Caco-2 (cell line): ENCODE measurements around the gene AKAP1. TPM values are rescaled to one million over a fixed set of nuclear protein-coding genes. Genes with fewer than 3 reads are reported as not detected.

Experiments used
- BruUV-seq: library from RNA; stranded (reverse); fragments of 400-500 nt; replicated peaks from 2 replicates; lab custom pipeline; 2021; lab: Mats Ljungman, UMichigan
- CTCF ChIA-PET: fragments of 300-600 bp; sonication (Branson Sonifier 250); formaldehyde crosslinking; loops from one replicate; lab custom pipeline; 2022; ENCODE audit warnings: antibody characterized with exemption; lab: Charles Lee
- POLR2A ChIA-PET: fragments of 300-600 bp; sonication (Branson Sonifier 250); formaldehyde crosslinking; loops from one replicate; lab custom pipeline; 2022; ENCODE audit warnings: antibody characterized with exemption; lab: Charles Lee
- DNase-seq, 2 experiments: peaks; one replicate each; pipeline versions ENCODE4 v3.0.0 to v3.0.0-alpha.2; 2020 to 2022
- H3K27me3 ChIP-seq: replicated peaks from 2 replicates; pipeline ENCODE4 v1.6.0; 2011; ENCODE audit warnings: low read length; ENCODE audit not compliant: control insufficient read depth, insufficient read depth
- H3K36me3 ChIP-seq: 2 replicates; pipeline ENCODE4 v1.5.1; 2011; ENCODE audit warnings: low read length; ENCODE audit not compliant: control insufficient read depth, insufficient read depth
- H3K4me1 ChIP-seq: fragments of 250-450 bp; sonication (Bioruptor Pico); 2 replicates; pipeline ENCODE4 v1.5.1; 2020; ENCODE audit warnings: mild to moderate bottlenecking
- H3K4me3 ChIP-seq: 2 replicates; pipeline ENCODE4 v1.5.1; 2011; ENCODE audit warnings: low read depth, mild to moderate bottlenecking, control low read depth, low read length
- H3K9me3 ChIP-seq: fragments of 250-450 bp; sonication (Bioruptor Pico); 2 replicates; pipeline ENCODE4 v1.5.1; 2020; ENCODE audit warnings: mild to moderate bottlenecking, moderate library complexity
- H3K27ac Mint-ChIP-seq: one replicate; pipeline ENCODE4 v1.8.0; 2022; ENCODE audit warnings: mixed read lengths; ENCODE audit not compliant: unreplicated experiment
- H3K27me3 Mint-ChIP-seq: one replicate; pipeline ENCODE4 v1.8.0; 2022; ENCODE audit warnings: mixed read lengths; ENCODE audit not compliant: insufficient read depth, unreplicated experiment
- H3K36me3 Mint-ChIP-seq: one replicate; pipeline ENCODE4 v1.8.0; 2022; ENCODE audit warnings: mild to moderate bottlenecking, mixed read lengths; ENCODE audit not compliant: insufficient read depth, unreplicated experiment
- H3K4me1 Mint-ChIP-seq: one replicate; pipeline ENCODE4 v1.8.0; 2022; ENCODE audit warnings: low read depth, mixed read lengths; ENCODE audit not compliant: unreplicated experiment
- H3K4me3 Mint-ChIP-seq: one replicate; pipeline ENCODE4 v1.8.0; 2022; ENCODE audit warnings: mild to moderate bottlenecking, moderate library complexity, mixed read lengths; ENCODE audit not compliant: unreplicated experiment
- H3K9me3 Mint-ChIP-seq: one replicate; pipeline ENCODE4 v1.8.0; 2022; ENCODE audit warnings: mixed read lengths; ENCODE audit not compliant: unreplicated experiment
- CTCF ChIP-seq, 2 experiments: fragments of 200-600 bp in 1 of 2; IDR thresholded peaks; 1 replicate in 1 of 2; 2 replicates in 1 of 2; pipeline versions ENCODE4 v1.5.1 to v1.8.0; 2011 to 2022; ENCODE audit warnings: antibody characterized with exemption in 1 of 2, control low read depth in 1 of 2, inconsistent platforms in 1 of 2, low read depth in 1 of 2, low read length in 1 of 2, mild to moderate bottlenecking in 1 of 2, moderate library complexity in 1 of 2; ENCODE audit not compliant: insufficient read depth in 1 of 2, severe bottlenecking in 1 of 2, unreplicated experiment in 1 of 2
- intact Hi-C: fragments of 100-400 bp; cut with micrococcal nuclease; formaldehyde crosslinking; loops from one replicate; pipeline ENCODE4 v1.10.0; 2022; ENCODE audit not compliant: unreplicated experiment
- total RNA-seq: library from RNA; stranded (reverse); gene quantifications from 2 replicates; pipeline ENCODE4 v1.2.3, GENCODE V29; 2022

The AKAP1 gene
- total RNA-seq, 1 experiment from 2014 or later = 87.1 TPM

DNA sequence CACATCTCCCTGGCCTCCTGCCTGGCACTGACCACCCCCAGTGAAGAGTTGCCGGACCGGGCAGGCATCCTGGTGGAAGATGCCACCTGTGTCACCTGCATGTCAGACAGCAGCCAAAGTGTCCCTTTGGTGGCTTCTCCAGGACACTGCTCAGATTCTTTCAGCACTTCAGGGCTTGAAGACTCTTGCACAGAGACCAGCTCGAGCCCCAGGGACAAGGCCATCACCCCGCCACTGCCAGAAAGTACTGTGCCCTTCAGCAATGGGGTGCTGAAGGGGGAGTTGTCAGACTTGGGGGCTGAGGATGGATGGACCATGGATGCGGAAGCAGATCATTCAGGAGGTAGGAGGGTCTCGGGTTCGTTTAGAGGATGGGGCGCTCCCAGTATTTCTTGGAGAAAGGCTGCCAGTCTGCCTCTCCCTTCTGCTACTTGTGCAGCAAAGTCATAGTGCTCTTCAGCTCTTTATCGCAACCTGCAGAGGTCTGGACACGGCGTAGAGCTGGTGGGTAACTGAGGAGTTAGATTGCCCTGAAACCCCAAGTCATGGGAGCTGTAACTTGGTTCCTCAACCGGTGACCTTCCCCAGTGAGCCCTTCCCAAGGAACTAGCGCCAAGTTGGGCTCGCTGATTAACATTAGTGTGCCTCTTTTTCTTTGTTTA, 21.9 kb downstream of the AKAP1 start:
- POLR2A ChIA-PET = interaction anchor here (1.0 kb wide), 1 partner anchor 21 kb away, joined by 5 read pairs; no protein-coding TSS in a partner anchor
- peaks cover 8% of the 10 kb centered on the region for H3K36me3 ChIP-seq
- Mint-ChIP-seq H3K27me3 (no peaks in the 10 kb centered on the region), H3K9me3 (no peaks in the 10 kb centered on the region), H3K27ac (peak overlapping the region; percentile 83), H3K4me1 (peaks cover 6% of the 10 kb centered on the region), H3K36me3 (peaks cover 41% of the 10 kb centered on the region), H3K4me3 (no peak overlapping the region)
- TF ChIP-seq CTCF (IDR thresholded peaks at IDR 0.05; ENCODE audit: insufficient read depth in 1 of 2, low read depth in 1 of 2, low read length in 1 of 2, severe bottlenecking in 1 of 2, unreplicated experiment in 1 of 2) = no peak
- intact Hi-C loops = no loop called here
- no peak for DNase-seq
- peaks cover 13% of the 10 kb centered on the region for H3K4me1 ChIP-seq
- no TSS peak for BruUV-seq
- no peaks in the 10 kb centered on the region for H3K27me3 ChIP-seq
- CTCF ChIA-PET = interaction anchor here (0.6 to 1.5 kb wide), 4 partner anchors 21 to 677 kb away, joined by 3 to 5 read pairs (median 4); no protein-coding TSS in a partner anchor
- no peaks in the 10 kb centered on the region for H3K9me3 ChIP-seq
- H3K4me3 ChIP-seq = no peak overlapping the region

- H3K27me3 ChIP-seq = no peaks in the 10 kb centered on the region
- peaks cover 6% of the 10 kb centered on the region for H3K4me1 Mint-ChIP-seq
- ChIA-PET POLR2A (interaction anchor here (1.0 kb wide), 1 partner anchor 22 kb away, joined by 5 read pairs; no protein-coding TSS in a partner anchor), CTCF (no interaction called here)
- no peaks in the 10 kb centered on the region for H3K27me3 Mint-ChIP-seq
- intact Hi-C loops = no loop called here
- peaks cover 13% of the 10 kb centered on the region for H3K4me1 ChIP-seq
- H3K36me3 Mint-ChIP-seq = peaks cover 46% of the 10 kb centered on the region
- no TSS peak for BruUV-seq
- H3K9me3 Mint-ChIP-seq = no peaks in the 10 kb centered on the region
- no peaks in the 10 kb centered on the region for H3K9me3 ChIP-seq
- no peak overlapping the region for H3K4me3 Mint-ChIP-seq
- peak; percentile 20 to 54 for DNase-seq
- TF ChIP-seq CTCF (IDR thresholded peaks at IDR 0.05; ENCODE audit: insufficient read depth in 1 of 2, low read depth in 1 of 2, low read length in 1 of 2, severe bottlenecking in 1 of 2, unreplicated experiment in 1 of 2) = no peak
- H3K27ac Mint-ChIP-seq = peak overlapping the region; percentile 83
- no peak overlapping the region for H3K4me3 ChIP-seq
- H3K36me3 ChIP-seq = peaks cover 8% of the 10 kb centered on the region
Measured at GRCh38 chr17:57107498-57108101, 22.6 kb downstream of the AKAP1 start.

- CTCF ChIA-PET = no interaction called here
- Mint-ChIP-seq H3K4me1 (peaks cover 6% of the 10 kb centered on the region), H3K9me3 (no peaks in the 10 kb centered on the region), H3K4me3 (no peak overlapping the region), H3K27ac (peak overlapping the region; percentile 9), H3K36me3 (peaks cover 57% of the 10 kb centered on the region), H3K27me3 (no peaks in the 10 kb centered on the region)
- DNase-seq = no peak
- intact Hi-C loops = no loop called here
- peaks cover 8% of the 10 kb centered on the region for H3K36me3 ChIP-seq
- no peaks in the 10 kb centered on the region for H3K9me3 ChIP-seq
- no peak for TF ChIP-seq CTCF (IDR thresholded peaks at IDR 0.05; ENCODE audit: insufficient read depth in 1 of 2, low read depth in 1 of 2, low read length in 1 of 2, severe bottlenecking in 1 of 2, unreplicated experiment in 1 of 2)
- no peak overlapping the region for H3K4me3 ChIP-seq
- peaks cover 13% of the 10 kb centered on the region for H3K4me1 ChIP-seq
- POLR2A ChIA-PET = no interaction called here
- no peaks in the 10 kb centered on the region for H3K27me3 ChIP-seq
- BruUV-seq = no TSS peak
Measured at GRCh38 chr17:57108671-57109392, 23.8 kb downstream of the AKAP1 start.
